Esophagus muscularis mucosa (tissue), 4 donors: ENCODE results near the gene ADGRA1.

Source experiments
- CTCF ChIP-seq, 3 experiments: fragments of 200-600 bp in 2 of 3; fragments of 450-650 bp in 1 of 3; sonication (generic) in 2 of 3; IDR thresholded peaks; one replicate each; pipeline ENCODE4 v1.5.1; 2017 to 2019; ENCODE audit warnings: antibody characterized with exemption in 3 of 3, mild to moderate bottlenecking in 2 of 3, moderate library complexity in 1 of 3
- EP300 ChIP-seq: sonication (generic); formaldehyde crosslinking; IDR thresholded peaks from one replicate; pipeline ENCODE4 v1.6.1; 2017; ENCODE audit warnings: antibody characterized with exemption
- POLR2AphosphoS5 ChIP-seq, 2 donors: sonication (generic); formaldehyde crosslinking; IDR thresholded peaks; one replicate each; pipeline ENCODE4 v1.6.1; 2017; ENCODE audit warnings: antibody characterized with exemption in 2 of 2

- TF ChIP-seq POLR2AphosphoS5 (IDR thresholded peaks at IDR 0.05) (no peak), CTCF (IDR thresholded peaks at IDR 0.05) (no peak), EP300 (no peak)
Measured at GRCh38 chr10:133110133-133110532, 22.4 kb downstream of the ADGRA1 start.
